ENCODE data around the gene TRIL.

The TRIL gene

DNA sequence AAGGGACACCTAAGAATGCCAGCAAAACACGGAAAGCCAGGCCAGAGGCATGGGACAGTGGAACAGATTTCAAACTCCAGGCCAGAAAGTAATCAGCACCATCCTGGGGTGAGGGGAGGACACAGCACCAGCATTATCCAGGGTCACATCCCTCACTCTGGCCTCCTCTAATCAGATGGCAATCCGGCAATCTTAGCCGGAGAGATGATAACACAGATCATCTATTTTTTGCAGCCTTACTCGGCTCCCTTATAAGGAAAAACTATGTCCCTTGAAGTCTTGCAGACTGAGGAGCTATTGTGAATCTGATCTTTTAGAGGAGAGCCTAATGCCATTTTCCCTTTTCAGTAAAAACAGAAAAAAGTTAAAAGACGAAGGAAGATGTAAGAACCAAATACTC lies 16.5 kb downstream of the TRIL start:
- DNase-seq (ENCODE audit: extremely low read depth in 1 of 2, low read depth in 1 of 2) = no peak

- DNase-seq (ENCODE audit: extremely low read depth in 1 of 2, low read depth in 1 of 2) = no peak
Measured at GRCh38 chr7:28940741-28941384, 17.3 kb downstream of the TRIL start.

GRCh38 chr7:28939844-28940544 lies 18.1 kb downstream of the TRIL start:
- DNase-seq (ENCODE audit: extremely low read depth in 1 of 2, low read depth in 1 of 2) = no peak

- DNase-seq (ENCODE audit: extremely low read depth in 1 of 2, low read depth in 1 of 2) = no peak
Measured at GRCh38 chr7:28939367-28939766, 18.8 kb downstream of the TRIL start.

DNA sequence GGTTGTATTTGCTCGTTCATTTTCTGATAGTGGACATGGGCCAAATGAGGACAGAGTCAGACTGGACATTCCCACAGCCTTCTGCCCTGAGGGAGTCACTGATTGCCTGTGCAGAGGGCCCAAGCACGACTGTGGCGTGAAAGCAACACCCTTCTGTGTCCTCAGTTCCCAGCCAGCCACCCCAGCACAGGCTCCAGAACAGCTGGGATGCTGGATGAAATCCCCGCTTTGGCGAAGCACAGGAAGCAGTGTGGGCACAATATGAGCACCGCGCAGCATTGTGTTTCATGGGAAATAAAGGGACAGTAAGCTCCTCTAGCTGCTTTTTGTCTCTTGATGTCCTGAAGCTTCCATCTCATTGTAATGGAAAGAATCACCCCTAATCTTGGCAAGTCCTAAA lies 20.5 kb downstream of the TRIL start:
- no peak for DNase-seq (ENCODE audit: extremely low read depth in 1 of 2, low read depth in 1 of 2)

DNA sequence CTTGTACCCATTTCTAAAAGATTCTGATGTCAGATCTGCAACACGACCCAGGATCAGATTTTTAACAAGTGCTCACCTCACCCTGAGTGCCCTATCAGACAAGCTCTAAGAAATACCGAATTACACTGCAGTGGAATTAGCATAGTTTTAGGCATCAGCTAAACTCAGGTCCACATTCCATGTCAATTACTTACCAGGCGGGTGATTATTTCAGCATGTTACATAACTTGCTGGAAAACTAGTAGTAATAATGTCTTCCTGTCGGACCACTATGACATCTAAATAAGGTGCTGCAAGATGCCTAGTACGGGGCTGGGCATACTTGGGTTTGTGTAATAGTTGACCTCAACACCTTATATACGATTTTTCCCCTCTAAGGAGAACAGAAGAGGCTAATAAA lies 21.0 kb downstream of the TRIL start:
- no peak for DNase-seq (ENCODE audit: extremely low read depth in 1 of 2, low read depth in 1 of 2)

DNA sequence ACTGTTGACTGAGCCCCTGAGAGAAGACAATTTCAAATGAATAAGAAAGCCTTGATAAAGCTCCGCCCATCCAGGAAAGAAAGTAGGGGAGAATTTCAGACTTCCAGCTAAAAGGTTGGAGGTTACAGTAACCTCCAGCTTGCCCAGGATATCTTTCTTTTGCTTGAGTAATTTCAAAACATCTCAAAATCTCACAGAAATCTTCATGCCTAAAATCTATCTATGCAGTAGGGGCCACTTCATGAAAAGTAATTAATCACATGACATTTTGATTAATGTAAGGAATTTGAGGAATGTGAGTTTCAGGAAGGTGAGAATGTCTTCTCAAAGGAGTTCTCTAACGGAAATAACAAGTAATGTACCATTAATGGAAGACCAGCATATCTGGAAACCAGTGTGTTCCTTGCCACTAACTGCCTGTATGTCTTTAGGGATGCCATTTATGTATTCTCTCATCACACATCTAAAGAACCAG lies 24.2 kb downstream of the TRIL start:
- DNase-seq (ENCODE audit: extremely low read depth in 1 of 2, low read depth in 1 of 2) = no peak

DNA sequence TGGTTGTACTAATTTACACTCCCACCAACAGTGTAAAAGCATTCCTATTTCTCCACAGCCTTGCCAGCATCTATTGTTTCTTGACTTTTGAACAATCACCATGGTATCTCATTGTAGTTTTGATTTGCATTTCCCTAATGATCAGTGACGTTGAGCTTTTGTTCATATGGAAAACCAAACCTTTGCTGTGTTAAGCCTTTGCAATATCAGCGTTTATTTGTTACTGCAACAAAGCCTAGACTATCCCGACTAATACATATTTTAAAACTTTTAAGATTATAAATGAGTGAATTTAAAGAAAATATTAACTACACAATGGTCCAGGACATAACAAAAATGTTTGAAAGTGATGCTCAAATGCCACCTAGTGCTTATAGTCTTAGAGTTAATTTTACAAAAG lies 26.6 kb downstream of the TRIL start:
- DNase-seq (ENCODE audit: extremely low read depth in 1 of 2, low read depth in 1 of 2) = no peak

GRCh38 chr7:28926871-28927597 lies 31.1 kb downstream of the TRIL start:
- DNase-seq (ENCODE audit: extremely low read depth in 1 of 2, low read depth in 1 of 2) = peak; percentile 14 to 16

- DNase-seq (ENCODE audit: extremely low read depth in 1 of 2, low read depth in 1 of 2) = peak; percentile 13 to 21
Measured at GRCh38 chr7:28922624-28923331, 35.4 kb downstream of the TRIL start.

DNA sequence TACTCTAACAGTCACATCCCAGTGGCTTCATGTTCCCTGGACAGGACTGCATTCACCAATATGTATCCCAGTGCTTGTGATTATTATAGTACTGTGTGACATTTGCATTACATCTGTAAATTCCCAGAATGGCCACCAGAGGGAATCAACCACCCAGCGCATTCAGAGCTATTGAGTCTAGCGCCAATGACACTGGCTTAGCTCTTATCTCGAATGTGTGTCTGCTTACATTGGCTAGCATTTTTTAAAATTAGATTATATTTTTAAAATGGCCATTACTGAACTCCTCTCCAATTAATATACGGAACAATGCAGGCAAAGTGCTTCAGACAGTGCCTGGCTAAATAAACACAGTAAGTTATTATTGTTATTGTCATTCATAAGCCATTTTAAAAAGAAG lies 36.3 kb downstream of the TRIL start:
- peak in 1 of 2 donors; percentile 3 for DNase-seq (ENCODE audit: extremely low read depth in 1 of 2, low read depth in 1 of 2)

DNA sequence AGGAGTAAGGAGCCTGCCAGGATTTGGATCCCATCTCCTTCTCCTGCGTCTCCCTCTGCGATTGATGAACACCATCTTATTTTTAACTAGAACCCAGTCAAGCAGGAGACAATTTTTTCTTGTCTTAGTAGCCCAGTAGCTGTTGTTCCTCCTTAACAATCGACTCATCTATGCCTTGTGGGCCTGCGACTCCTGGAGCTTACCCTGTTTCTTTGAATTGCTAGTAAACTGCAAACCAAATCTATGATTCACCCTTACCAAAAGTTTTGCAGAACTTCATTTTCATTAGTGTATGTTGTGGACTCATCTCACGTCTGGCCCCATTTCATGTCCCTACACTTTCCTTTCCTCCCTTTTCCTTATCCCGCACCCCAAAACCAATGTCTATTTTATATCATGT lies 37.7 kb downstream of the TRIL start:
- DNase-seq (ENCODE audit: extremely low read depth in 1 of 2, low read depth in 1 of 2) = no peak

DNA sequence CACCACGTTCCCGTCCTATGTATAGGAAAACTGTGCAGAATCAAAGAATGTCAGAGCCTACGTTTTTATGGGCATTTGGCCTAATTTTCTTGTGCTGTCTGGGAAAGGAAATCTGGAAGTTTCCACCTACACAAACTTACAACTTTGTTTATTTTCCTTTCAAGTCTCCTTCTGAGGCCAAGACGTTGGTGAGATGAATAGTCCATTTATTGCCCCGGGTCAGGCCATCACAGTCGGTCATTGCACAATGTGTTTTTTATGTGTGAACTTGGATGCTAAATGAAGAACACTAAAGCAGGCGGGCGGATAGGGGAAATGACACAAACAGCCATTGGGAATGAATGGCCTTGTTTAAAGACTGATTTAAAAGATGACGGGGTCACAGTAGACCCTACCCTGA lies 38.6 kb downstream of the TRIL start:
- no peak for DNase-seq (ENCODE audit: extremely low read depth in 1 of 2, low read depth in 1 of 2)

GRCh38 chr7:28908775-28909174 lies 49.4 kb downstream of the TRIL start:
- DNase-seq (ENCODE audit: extremely low read depth in 1 of 2, low read depth in 1 of 2) = no peak

DNA sequence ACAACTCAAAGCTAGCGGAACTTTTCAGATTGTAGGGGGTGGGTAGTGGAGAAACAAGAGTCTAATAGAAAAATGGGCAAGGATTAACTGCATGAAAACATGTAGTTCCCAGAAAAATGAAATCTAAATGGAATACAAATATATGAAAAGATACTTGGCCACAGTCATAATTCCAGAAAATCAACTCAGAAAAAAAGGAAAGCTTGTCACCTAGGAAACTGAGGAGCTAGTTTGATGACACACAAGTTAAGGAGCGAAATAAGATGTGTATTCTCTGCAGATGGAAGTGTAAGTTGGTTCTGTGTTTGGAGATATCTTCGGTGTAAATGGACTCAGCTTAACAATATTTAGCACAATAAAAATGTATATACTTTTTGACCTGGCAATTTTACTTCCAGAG lies 52.7 kb downstream of the TRIL start:
- no peak for DNase-seq (ENCODE audit: extremely low read depth in 1 of 2, low read depth in 1 of 2)

GRCh38 chr7:28904578-28905048 lies 53.5 kb downstream of the TRIL start:
- no peak for DNase-seq (ENCODE audit: extremely low read depth in 1 of 2, low read depth in 1 of 2)

DNA sequence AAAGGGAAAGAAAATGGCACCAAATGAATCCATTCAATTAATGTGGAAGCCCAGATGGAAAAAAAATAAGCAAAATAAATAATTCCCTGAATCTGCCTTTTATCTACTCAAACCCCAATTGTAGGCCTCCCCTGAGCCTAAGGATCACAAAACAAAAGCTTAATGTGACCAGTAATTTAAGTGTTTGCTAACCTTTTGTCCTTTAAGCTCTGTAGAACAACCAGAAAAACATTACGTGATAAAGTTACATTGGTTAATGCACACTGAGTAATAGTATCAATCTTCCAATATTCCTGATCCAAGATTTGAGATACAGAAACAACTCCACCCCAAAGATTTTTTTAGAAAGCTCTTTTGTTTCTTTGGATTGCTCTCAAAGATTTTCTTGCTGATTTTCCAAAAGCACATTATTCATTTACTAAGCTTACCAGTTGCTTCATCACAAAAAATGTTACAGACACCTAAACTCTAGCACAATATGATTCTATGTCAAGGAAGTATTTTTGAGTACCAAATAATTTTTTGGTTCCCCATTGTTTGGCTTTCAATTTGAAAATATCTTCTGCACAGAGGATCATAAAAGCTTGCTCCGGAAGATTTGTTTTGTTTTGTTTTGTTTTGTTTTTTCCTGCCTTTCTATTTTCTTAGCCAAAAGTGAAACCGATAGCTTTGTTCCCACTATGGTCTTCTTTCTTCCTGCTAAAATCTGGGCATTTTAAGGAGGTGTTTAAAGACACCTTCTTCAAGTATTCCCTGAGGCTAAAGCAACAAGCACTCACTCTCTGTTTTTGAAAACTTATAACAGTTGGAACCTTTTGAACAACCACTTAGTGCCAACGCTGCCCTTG lies 54.2 kb downstream of the TRIL start:
- no peak for DNase-seq (ENCODE audit: extremely low read depth in 1 of 2, low read depth in 1 of 2)
